OCI-LY7 (cell line): ENCODE results near the gene DIO1. TPM values are rescaled to one million over a fixed set of nuclear protein-coding genes. Genes with fewer than 3 reads are reported as not detected.

ENCODE experiments used
- BruUV-seq: library from RNA; stranded (reverse); fragments of 400-500 nt; replicated peaks from 2 replicates; lab custom pipeline; 2021; lab: Mats Ljungman, UMichigan
- CTCF ChIA-PET: fragments of 300-600 bp; sonication (Branson Sonifier 250); formaldehyde crosslinking; loops from one replicate; lab custom pipeline; 2022; ENCODE audit warnings: antibody characterized with exemption; ENCODE audit not compliant: unreplicated experiment; lab: Charles Lee
- POLR2A ChIA-PET: fragments of 300-600 bp; sonication (Branson Sonifier 250); formaldehyde crosslinking; loops from one replicate; lab custom pipeline; 2022; ENCODE audit warnings: antibody characterized with exemption; lab: Charles Lee
- DNase-seq: peaks from one replicate; pipeline ENCODE4 v3.0.0-alpha.2; 2015; ENCODE audit warnings: low spot score
- H2AFZ ChIP-seq: fragments of 200-600 bp; sonication (generic), shearing (Covaris generic); 2 replicates; pipeline ENCODE4 v1.6.1; 2014; ENCODE audit warnings: mild to moderate bottlenecking, antibody characterized with exemption, low read length, moderate library complexity
- H3K27ac ChIP-seq: fragments of 200-600 bp; sonication (generic); 2 replicates; pipeline ENCODE4 v1.5.1; 2014; ENCODE audit warnings: mixed run types, low read depth, mild to moderate bottlenecking, moderate library complexity, low read length, inconsistent platforms; ENCODE audit not compliant: poor library complexity, severe bottlenecking
- H3K36me3 ChIP-seq: fragments of 200-600 bp; sonication (generic); 2 replicates; pipeline ENCODE4 v1.6.1; 2014; ENCODE audit warnings: mild to moderate bottlenecking, antibody characterized with exemption, low read length, moderate library complexity, mixed read lengths; ENCODE audit not compliant: insufficient read depth
- H3K4me1 ChIP-seq: fragments of 200-600 bp; sonication (generic); 2 replicates; pipeline ENCODE4 v1.5.1; 2014; ENCODE audit warnings: mild to moderate bottlenecking, low read length; ENCODE audit not compliant: insufficient read depth, poor library complexity, severe bottlenecking
- H3K4me2 ChIP-seq: fragments of 200-600 bp; sonication (generic); 2 replicates; pipeline ENCODE4 v1.6.1; 2014; ENCODE audit warnings: mild to moderate bottlenecking, low read length
- H3K4me3 ChIP-seq: fragments of 200-600 bp; sonication (generic); 2 replicates; pipeline ENCODE4 v1.5.1; 2014; ENCODE audit warnings: mild to moderate bottlenecking, low read depth, low read length; ENCODE audit not compliant: poor library complexity, severe bottlenecking
- H3K79me2 ChIP-seq: fragments of 200-600 bp; sonication (generic); 2 replicates; pipeline ENCODE4 v1.6.1; 2016; ENCODE audit warnings: low read depth, mild to moderate bottlenecking, low read length, moderate library complexity, mixed read lengths; ENCODE audit not compliant: insufficient read depth
- H3K9me2 ChIP-seq: fragments of 200-600 bp; sonication (generic); 2 replicates; pipeline ENCODE4 v1.6.1; 2016; ENCODE audit warnings: mild to moderate bottlenecking, low read length, mixed read lengths; ENCODE audit not compliant: insufficient read depth
- H3K9me3 ChIP-seq: fragments of 200-600 bp; sonication (generic); 2 replicates; pipeline ENCODE4 v1.6.1; 2014; ENCODE audit warnings: mild to moderate bottlenecking, mixed run types, low read length, mixed read lengths
- H4K20me1 ChIP-seq: fragments of 200-600 bp; sonication (generic); 2 replicates; pipeline ENCODE4 v1.6.1; 2014; ENCODE audit warnings: mild to moderate bottlenecking, antibody characterized with exemption, low read length, moderate library complexity, mixed read lengths; ENCODE audit not compliant: insufficient read depth
- EZH2phosphoT487 ChIP-seq: fragments of 200-600 bp; sonication (generic); IDR thresholded peaks from 2 replicates; pipeline ENCODE4 v1.6.1; 2018; ENCODE audit warnings: low read depth, borderline replicate concordance, mild to moderate bottlenecking, mixed run types, antibody characterized with exemption, low read length, moderate library complexity, mixed read lengths
- intact Hi-C: fragments of 100-400 bp; cut with micrococcal nuclease; formaldehyde crosslinking; loops from one replicate; pipeline ENCODE4 v1.10.0; 2022; ENCODE audit not compliant: unreplicated experiment
- total RNA-seq, 2 experiments: library from RNA; depleted of rRNA in 1 of 2; stranded (reverse); fragments of >200 nt in 1 of 2; shearing (Covaris generic) in 1 of 2; gene quantifications; 2 replicates each; pipeline ENCODE4 v1.2.3, GENCODE V29; 2014 to 2022
- TF ChIP-seq, protein P1 (sequence below): fragments of 200-600 bp; sonication (generic); conservative IDR thresholded peaks from 2 replicates; pipeline ENCODE4 v1.5.1; 2014; ENCODE audit warnings: mild to moderate bottlenecking, antibody characterized with exemption, low read length, moderate library complexity, mixed read lengths

The DIO1 gene
- total RNA-seq, 2 experiments from 2014 or later: not detected

GRCh38 chr1:53957194-53957818 is 63.3 kb downstream of the DIO1 start:
- Histone ChIP-seq H3K9me2 (no peaks in the 10 kb centered on the region), H3K4me2 (no peak overlapping the region), H3K4me3 (no peak overlapping the region), H4K20me1 (no peaks in the 10 kb centered on the region), H3K79me2 (no peaks in the 10 kb centered on the region), H3K4me1 (no peaks in the 10 kb centered on the region), H3K27ac (no peak overlapping the region), H3K36me3 (peaks cover 65% of the 10 kb centered on the region; the same call in 1 of the 2 replicates), H3K9me3 (no peaks in the 10 kb centered on the region), H2AFZ (no peak overlapping the region)
- ChIA-PET CTCF (no interaction called here), POLR2A (no interaction called here)
- no TSS peak for BruUV-seq
- intact Hi-C loops: no loop called here
- DNase-seq: no peak
- no peak for TF ChIP-seq EZH2phosphoT487
- TF ChIP-seq, protein P1, sequence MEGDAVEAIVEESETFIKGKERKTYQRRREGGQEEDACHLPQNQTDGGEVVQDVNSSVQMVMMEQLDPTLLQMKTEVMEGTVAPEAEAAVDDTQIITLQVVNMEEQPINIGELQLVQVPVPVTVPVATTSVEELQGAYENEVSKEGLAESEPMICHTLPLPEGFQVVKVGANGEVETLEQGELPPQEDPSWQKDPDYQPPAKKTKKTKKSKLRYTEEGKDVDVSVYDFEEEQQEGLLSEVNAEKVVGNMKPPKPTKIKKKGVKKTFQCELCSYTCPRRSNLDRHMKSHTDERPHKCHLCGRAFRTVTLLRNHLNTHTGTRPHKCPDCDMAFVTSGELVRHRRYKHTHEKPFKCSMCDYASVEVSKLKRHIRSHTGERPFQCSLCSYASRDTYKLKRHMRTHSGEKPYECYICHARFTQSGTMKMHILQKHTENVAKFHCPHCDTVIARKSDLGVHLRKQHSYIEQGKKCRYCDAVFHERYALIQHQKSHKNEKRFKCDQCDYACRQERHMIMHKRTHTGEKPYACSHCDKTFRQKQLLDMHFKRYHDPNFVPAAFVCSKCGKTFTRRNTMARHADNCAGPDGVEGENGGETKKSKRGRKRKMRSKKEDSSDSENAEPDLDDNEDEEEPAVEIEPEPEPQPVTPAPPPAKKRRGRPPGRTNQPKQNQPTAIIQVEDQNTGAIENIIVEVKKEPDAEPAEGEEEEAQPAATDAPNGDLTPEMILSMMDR: no peak

- no peak overlapping the region for H3K4me2 ChIP-seq
- H3K27ac ChIP-seq: no peak overlapping the region
- no peak for TF ChIP-seq EZH2phosphoT487
- TF ChIP-seq, protein P1: peak; percentile 90
- peak; percentile 55 for DNase-seq
- H3K9me3 ChIP-seq: no peaks in the 10 kb centered on the region
- no peak overlapping the region for H3K4me3 ChIP-seq
- no TSS peak for BruUV-seq
- intact Hi-C loops: loop anchor here (1.0 kb wide), 1 partner anchor 98 kb away; no protein-coding TSS in a partner anchor
- no peaks in the 10 kb centered on the region for H3K4me1 ChIP-seq
- H2AFZ ChIP-seq: no peak overlapping the region
- H3K79me2 ChIP-seq: no peaks in the 10 kb centered on the region
- ChIA-PET CTCF (interaction anchor here (1.0 to 1.5 kb wide), 3 partner anchors 13 to 99 kb away, joined by 4 to 15 read pairs (median 6); partner anchors contain the start of gene IFT25), POLR2A (interaction anchor here (0.6 to 4.0 kb wide), 9 partner anchors 9 to 538 kb away, joined by 3 to 12 read pairs (median 5); partner anchors contain the start of genes IFT25 and LRRC42)
- peaks cover 55% of the 10 kb centered on the region for H3K36me3 ChIP-seq
- no peaks in the 10 kb centered on the region for H4K20me1 ChIP-seq
- no peaks in the 10 kb centered on the region for H3K9me2 ChIP-seq
These were observed 65.8 kb downstream of the DIO1 start for GRCh38 chr1:53959664-53960250.

Other genes with a start within 250 kb of the DIO1 start
- not detected in 2 replicates for gene GLIS1, start 155.0 kb upstream of the DIO1 start, total RNA-seq (2014; rRNA removed; shearing (Covaris generic))
- gene GLIS1, start 155.0 kb upstream of the DIO1 start, total RNA-seq (2022): not detected in 2 replicates
- 40.0 and 51.8 TPM in 2 replicates for gene NDC1, start 55.9 kb upstream of the DIO1 start, total RNA-seq (2014; rRNA removed; shearing (Covaris generic))
- 61.8 and 71.5 TPM in 2 replicates for gene NDC1, start 55.9 kb upstream of the DIO1 start, total RNA-seq (2022)
- gene YIPF1, start 4.4 kb upstream of the DIO1 start, total RNA-seq (2014; rRNA removed; shearing (Covaris generic)): 13.7 and 16.7 TPM in 2 replicates
- 15.0 and 23.8 TPM in 2 replicates for gene YIPF1, start 4.4 kb upstream of the DIO1 start, total RNA-seq (2022)
- 57.0 and 61.0 TPM in 2 replicates for gene IFT25, start 51.5 kb downstream of the DIO1 start, total RNA-seq (2014; rRNA removed; shearing (Covaris generic))
- gene IFT25, start 51.5 kb downstream of the DIO1 start, total RNA-seq (2022): 45.2 and 45.4 TPM in 2 replicates
- gene LRRC42, start 52.2 kb downstream of the DIO1 start, total RNA-seq (2014; rRNA removed; shearing (Covaris generic)): 12.5 and 17.5 TPM in 2 replicates
- 16.4 and 18.5 TPM in 2 replicates for gene LRRC42, start 52.2 kb downstream of the DIO1 start, total RNA-seq (2022)
- not detected in 2 replicates for gene LDLRAD1, start 124.0 kb downstream of the DIO1 start, total RNA-seq (2014; rRNA removed; shearing (Covaris generic))
- not detected in 2 replicates for gene LDLRAD1, start 124.0 kb downstream of the DIO1 start, total RNA-seq (2022)
- 74.5 and 76.7 TPM in 2 replicates for gene TMEM59, start 159.0 kb downstream of the DIO1 start, total RNA-seq (2014; rRNA removed; shearing (Covaris generic))
- gene TMEM59, start 159.0 kb downstream of the DIO1 start, total RNA-seq (2022): 94.5 and 95.4 TPM in 2 replicates
- gene TCEANC2, start 159.4 kb downstream of the DIO1 start, total RNA-seq (2014; rRNA removed; shearing (Covaris generic)): 4.9 and 5.1 TPM in 2 replicates
- gene TCEANC2, start 159.4 kb downstream of the DIO1 start, total RNA-seq (2022): 9.5 and 10.4 TPM in 2 replicates